NCI-H2029 treated with DMSO at 0.1 percent for 48 hours (cell line): ENCODE results near the gene HDAC4.
A peak's percentile ranks its signal among the peaks of the same experiment; 100 is the strongest.

Experiments used
- DNase-seq: peaks from one replicate; lab custom pipeline; 2025; lab: John Stamatoyannopoulos, UW

The HDAC4 gene

GRCh38 chr2:239119346-239120126, 281.3 kb downstream of the HDAC4 start:
- no peak for DNase-seq

DNA sequence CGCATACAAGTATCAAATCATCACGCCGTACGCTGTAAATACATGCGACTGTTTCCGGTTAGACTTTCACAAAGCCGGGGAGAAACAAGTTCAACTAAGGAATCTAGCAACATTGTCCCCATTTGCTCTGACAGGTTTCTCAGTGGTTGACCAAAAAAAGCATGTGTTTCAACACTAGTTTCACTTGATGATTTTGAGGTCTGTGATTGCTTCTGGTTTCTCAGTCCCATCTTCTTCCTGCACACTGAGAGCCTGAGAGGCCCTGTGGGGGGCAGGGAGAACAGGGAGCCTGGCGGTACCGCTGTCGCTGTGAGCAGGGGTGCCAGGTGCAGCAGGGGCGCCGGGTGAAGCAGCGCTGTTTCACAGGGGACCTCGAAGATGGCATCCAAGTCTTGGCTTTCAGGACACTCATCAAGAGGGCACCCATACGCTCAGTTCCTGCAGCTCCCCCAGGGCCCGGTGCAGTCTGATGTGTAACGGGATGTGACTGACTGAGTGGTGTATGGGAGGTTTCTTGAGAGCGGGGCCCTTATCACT, 282.1 kb downstream of the HDAC4 start:
- DNase-seq: no peak

- DNase-seq: no peak
These were observed 282.6 kb downstream of the HDAC4 start for GRCh38 chr2:239118264-239118663.

- DNase-seq: no peak
These were observed 283.0 kb downstream of the HDAC4 start for GRCh38 chr2:239117831-239118230.

DNA sequence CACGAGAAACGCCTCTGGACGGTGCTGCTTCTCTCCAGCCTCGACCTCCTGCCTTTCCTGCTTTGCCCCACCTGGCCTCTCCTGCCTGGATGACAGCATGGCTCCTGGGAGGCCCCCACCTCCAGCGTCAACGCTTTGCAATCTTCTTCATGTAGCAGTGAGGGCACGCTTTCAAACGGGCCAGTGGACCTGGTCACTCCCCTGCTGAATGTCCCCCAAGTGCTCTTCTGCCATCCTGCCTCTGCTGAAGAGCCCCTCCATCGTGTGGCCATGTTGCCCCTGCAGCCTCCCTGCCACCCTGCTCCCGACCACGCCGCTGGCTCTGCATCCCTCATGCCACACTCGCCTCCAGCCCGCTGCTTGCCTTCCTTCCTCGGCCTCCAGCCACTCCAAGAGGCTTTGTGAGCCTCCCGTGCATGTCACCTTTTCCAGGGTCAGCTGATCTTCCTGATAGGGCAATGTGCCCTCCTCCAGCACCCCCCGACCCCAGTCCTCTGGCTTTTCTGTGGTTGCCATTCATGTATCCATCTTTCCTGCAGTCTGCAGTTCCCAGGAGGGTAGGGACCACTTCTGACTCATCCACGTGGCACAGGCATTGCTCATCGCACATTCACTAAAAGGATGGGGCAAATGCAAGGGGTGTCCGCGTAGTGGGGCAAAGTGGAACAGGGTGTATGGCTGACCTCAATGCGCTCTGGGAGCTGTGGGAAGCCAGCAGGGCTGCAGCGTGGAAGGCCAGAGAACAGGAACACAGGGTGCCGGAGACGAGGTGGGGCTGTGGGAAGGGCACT, 284.2 kb downstream of the HDAC4 start:
- no peak for DNase-seq

GRCh38 chr2:239115616-239116015, 285.2 kb downstream of the HDAC4 start:
- no peak for DNase-seq

DNA sequence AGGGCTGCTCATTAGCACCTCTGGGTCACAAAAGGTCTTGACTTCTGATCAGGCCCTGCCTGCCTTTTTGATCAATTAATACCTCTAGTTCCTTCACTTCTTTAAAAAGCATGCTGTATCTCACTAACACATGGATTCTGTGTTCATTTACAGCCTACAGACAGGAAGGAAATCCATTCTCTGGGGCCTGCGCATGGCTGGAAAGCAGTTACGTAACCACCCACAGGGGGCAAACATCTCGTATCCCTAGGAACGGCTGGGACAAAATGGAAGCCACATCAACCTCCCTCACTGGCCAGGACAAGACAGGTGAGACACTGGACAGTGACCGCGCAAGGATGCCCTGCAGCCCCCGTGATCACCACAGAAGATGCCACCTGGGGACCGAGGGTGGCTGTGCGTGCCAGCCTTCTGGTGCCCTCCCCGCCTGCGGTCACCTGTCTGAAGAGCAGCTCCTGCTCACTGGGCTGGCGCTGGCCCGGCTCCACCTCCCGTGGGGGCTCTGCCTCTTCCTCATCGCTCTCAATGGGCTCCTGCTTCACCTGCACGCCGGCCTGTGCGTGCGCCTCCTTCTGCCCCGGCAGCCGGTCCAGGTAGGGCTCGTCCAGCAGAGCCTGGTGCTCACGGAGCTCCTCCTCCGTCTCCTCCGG, 286.1 kb downstream of the HDAC4 start:
- no peak for DNase-seq

DNA sequence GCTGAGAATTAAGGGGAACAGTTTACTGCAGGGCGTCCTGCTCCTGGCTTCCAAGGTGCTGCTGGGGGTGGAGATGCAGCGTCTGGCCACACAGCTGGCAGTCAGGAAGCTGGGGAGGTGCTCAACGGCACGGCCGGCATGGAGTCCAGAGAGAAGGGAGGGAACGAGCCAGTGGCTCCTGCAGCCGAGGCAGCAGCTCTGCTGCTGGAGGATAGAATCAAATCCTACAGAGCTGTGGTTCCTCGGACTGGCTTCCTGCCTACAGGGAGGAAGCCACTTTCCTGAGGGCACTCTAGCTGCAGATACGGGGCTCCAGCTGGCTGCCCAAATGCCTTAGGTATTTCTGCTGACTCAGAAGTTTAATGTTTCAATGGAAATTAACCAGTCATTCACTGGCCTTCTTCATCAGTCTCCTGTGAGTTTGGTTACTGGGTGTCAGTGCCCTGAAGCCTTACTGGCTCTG, 286.7 kb downstream of the HDAC4 start:
- DNase-seq: no peak

- no peak for DNase-seq
These were observed 287.2 kb downstream of the HDAC4 start for GRCh38 chr2:239113615-239114014.

- DNase-seq: no peak
These were observed 287.6 kb downstream of the HDAC4 start for GRCh38 chr2:239113171-239113570.

DNA sequence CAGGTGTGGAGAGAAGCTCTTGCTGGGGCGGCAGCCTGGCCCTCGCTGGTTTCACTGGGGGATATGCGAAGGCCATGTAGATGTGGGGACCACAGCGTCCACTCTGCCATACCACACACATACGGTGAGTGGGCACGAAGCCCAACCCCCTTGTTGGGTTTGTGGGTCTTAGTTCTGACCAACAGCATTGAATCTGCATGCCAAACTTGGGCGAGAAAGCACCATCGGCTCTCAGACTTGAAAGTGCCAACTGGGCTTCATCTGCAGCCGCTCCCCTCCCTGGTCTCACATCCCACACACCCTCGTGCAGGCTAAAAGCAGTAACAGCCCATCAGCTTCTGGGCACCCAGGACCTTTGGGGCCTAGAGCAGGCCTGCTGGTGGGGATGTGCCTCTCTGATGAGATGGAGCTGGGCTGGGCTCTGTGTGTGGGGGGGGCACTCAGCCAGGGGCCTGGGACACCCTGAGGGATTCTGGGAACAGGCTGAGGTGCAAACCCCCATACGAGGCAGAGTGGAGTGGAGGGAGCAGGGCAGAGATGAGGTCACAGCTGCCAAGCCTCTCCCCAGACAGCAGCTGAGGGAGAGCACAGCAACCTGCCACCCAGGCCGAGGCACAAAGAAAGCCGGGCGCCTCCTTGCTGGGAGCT, 288.6 kb downstream of the HDAC4 start:
- no peak for DNase-seq

DNA sequence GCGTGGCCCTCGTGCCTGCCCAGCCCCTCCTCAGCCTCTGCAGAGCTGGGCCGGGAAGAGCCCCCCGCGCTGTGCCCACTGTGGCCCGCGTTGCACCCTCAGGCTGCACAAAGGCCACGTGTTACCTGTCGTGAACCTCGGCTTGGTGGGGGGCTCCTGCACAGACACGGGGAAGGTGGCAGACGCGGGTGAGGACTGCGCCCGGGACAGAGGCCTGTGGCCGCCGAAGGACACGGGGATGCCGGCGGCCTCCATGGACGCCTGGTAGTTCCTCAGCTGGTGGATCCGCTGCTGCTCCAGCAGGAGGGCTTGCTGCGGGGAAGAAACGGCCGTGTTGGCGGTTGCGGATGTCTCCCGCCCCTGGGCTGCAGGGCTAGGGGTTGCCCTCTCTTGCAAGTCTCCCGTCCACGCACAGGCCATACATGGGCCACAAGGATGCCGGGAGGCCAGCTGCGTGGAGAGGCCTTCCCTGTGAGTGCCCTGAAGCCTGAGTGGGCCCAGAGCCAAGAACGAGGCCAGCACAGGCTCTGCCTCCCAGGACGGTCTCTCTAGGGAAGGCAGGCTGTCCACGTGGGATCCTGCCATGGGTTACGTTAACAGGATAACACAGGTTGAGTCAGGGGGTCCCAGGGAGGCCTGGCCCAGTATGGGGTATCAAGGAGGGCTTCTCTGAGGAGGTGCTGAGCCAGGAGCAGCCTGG, 289.3 kb downstream of the HDAC4 start:
- no peak for DNase-seq

GRCh38 chr2:239110595-239111048, 290.2 kb downstream of the HDAC4 start:
- DNase-seq: no peak

GRCh38 chr2:239109928-239110545, 290.8 kb downstream of the HDAC4 start:
- no peak for DNase-seq

DNA sequence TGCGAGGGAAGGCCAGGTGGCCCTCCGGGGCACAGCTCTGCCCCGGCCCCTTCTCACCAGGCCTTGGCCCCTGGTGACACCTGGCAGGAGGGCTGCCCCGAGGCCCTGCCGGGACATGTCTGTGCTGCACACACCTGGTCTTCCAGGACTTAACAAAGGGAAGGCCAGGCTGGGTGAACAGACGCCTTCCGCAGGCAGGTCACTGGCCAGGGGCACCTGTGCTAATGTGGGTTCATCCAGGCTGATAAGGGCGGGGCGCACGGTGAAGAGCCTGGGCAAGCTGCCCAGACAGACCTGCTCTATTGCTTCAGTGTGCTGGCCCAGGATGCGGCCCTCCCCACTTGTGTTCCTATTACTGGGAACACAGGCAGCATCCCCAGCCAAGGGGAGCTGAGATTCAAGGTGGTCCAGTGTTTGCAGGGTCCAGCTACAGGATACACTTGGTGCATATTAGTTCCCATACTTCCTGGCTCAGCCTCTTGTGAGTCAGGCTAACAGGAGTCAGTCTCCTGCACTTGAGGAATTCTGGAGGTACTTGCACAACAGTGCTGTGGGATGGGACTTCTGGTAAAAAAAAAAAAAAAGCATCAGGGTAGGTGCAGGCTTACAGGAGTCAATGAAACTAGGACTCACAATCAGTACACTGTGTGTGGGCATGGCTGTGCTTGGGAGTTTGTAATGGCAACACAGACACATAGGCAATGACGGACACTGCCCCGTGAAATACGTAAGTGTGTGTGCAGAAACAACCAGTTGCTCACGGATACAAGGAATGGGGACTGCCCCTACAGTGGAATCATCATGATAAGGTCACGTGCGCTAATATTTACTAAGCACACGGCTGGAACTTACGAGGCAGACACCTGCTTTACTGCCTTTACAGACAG, 291.5 kb downstream of the HDAC4 start:
- DNase-seq: peak; percentile 53

GRCh38 chr2:239108459-239108858, 292.4 kb downstream of the HDAC4 start:
- DNase-seq: no peak

GRCh38 chr2:239107936-239108335, 292.9 kb downstream of the HDAC4 start:
- DNase-seq: no peak

GRCh38 chr2:239106966-239107365, 293.9 kb downstream of the HDAC4 start:
- no peak for DNase-seq

GRCh38 chr2:239106314-239106908, 294.4 kb downstream of the HDAC4 start:
- peak; percentile 18 for DNase-seq
